CD4-positive, alpha-beta T cell treated with Interleukin-21 for 1 hour (primary cell): ENCODE data around the gene FHOD1.

Experiments
- DNase-seq: peaks from one replicate; pipeline ENCODE4 v3.0.0-alpha.2; 2020

Gene FHOD1

GRCh38 chr16:67277294-67277998 is 30.2 kb upstream of the FHOD1 start:
- no peak for DNase-seq

- no peak for DNase-seq
Observed at GRCh38 chr16:67275321-67275720, 28.0 kb upstream of the FHOD1 start.

- no peak for DNase-seq
Observed at GRCh38 chr16:67271446-67271845, 24.2 kb upstream of the FHOD1 start.

- DNase-seq: no peak
Observed at GRCh38 chr16:67270931-67271338, 23.7 kb upstream of the FHOD1 start.

GRCh38 chr16:67269766-67270165 is 22.5 kb upstream of the FHOD1 start:
- DNase-seq: no peak

GRCh38 chr16:67268136-67268579 is 20.9 kb upstream of the FHOD1 start:
- DNase-seq: no peak

GRCh38 chr16:67265834-67266233 is 18.6 kb upstream of the FHOD1 start:
- no peak for DNase-seq

GRCh38 chr16:67264866-67265265 is 17.6 kb upstream of the FHOD1 start:
- no peak for DNase-seq

- DNase-seq: no peak
Observed at GRCh38 chr16:67264277-67264676, 17.0 kb upstream of the FHOD1 start.

- no peak for DNase-seq
Observed at GRCh38 chr16:67263201-67263600, 15.9 kb upstream of the FHOD1 start.

- peak; percentile 30 for DNase-seq
Observed at GRCh38 chr16:67260426-67261063, 13.3 kb upstream of the FHOD1 start.

- no peak for DNase-seq
Observed at GRCh38 chr16:67259705-67260104, 12.4 kb upstream of the FHOD1 start.

GRCh38 chr16:67258161-67258835 is 11.0 kb upstream of the FHOD1 start:
- DNase-seq: no peak

GRCh38 chr16:67257486-67258160 is 10.3 kb upstream of the FHOD1 start:
- no peak for DNase-seq

GRCh38 chr16:67256701-67257230 is 9.5 kb upstream of the FHOD1 start:
- no peak for DNase-seq

GRCh38 chr16:67255553-67256221 is 8.4 kb upstream of the FHOD1 start:
- no peak for DNase-seq

- no peak for DNase-seq
Observed at GRCh38 chr16:67254801-67255552, 7.7 kb upstream of the FHOD1 start.

GRCh38 chr16:67252609-67253497 is 5.6 kb upstream of the FHOD1 start:
- DNase-seq: no peak

GRCh38 chr16:67250045-67250327 is 2.7 kb upstream of the FHOD1 start:
- DNase-seq: no peak

- no peak for DNase-seq
Observed at GRCh38 chr16:67249178-67250044, 2.1 kb upstream of the FHOD1 start.
